Sciatic nerve (tissue), 2 donors: Measurements from ENCODE around the gene GPM6B. TPM values are rescaled to one million over a fixed set of nuclear protein-coding genes. Genes with fewer than 3 reads are reported as not detected.

Experiments used
- ATAC-seq: fragments of 200-7000 bp; cut with Tn5 transposase; one replicate; pipeline ENCODE4 v1.9.1; 2020; ENCODE audit warnings: mild to moderate bottlenecking, moderate library complexity
- DNase-seq: peaks from one replicate; pipeline ENCODE4 v3.0.0-alpha.2; 2020; ENCODE audit warnings: low spot score
- intact Hi-C: fragments of 100-400 bp; cut with DNase I; formaldehyde crosslinking; loops from one replicate; pipeline ENCODE4 v1.14.2; 2022
- total RNA-seq: library from RNA; stranded (reverse); fragmentation: NEBNext Ultra II Directional; extraction: Animal tissue kit (Norgen Biotek cat#: 25700); gene quantifications from one replicate; pipeline ENCODE4 v1.2.1, GENCODE V29; 2021
- donor health status: DM: no; HTN: no; CAD: no.
- donor health status: DM: no; HTN: no; CAD: no.

GPM6B gene
- total RNA-seq, 1 donor from 2014 or later, result 527 TPM

DNA sequence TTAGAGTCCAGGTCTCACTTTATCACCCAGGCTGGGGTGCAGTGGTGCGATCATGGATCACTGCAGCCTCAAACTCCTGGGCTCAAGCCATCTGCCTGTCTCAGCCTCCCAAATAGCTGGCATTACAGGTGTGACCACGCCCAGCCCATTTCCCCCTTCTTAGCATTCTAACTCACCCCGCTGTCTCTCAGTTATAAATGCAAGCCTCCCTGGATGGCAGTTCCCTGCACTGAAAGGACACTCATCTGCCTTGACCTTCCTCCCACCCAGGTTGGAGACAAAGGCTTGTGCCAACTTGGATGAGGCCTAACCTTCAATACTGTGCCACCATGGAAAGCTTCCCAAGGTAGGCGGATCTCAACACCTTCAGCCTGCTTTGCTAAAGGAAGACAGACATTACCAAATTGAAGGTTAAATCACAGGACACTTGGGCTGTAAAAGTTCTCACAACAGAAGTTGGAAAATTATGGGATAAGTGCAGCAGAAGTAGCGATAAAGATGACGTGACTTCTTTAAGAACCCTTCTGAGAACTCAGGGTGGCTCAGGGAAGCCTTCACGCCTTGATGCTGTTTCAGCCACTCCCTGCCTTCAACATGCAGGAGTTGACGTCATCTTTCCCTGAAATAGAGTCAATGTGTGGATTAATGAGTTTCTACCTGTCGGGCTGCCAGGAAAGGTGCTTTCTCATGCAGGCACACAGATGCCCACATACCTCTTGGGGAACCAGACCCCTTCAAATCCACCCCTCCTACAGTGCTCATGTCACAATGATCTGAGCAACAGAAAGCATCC, 10.6 kb upstream of the GPM6B start:
- DNase-seq (no peak), ATAC-seq (no peak)
- intact Hi-C loops, result no loop called here

DNA sequence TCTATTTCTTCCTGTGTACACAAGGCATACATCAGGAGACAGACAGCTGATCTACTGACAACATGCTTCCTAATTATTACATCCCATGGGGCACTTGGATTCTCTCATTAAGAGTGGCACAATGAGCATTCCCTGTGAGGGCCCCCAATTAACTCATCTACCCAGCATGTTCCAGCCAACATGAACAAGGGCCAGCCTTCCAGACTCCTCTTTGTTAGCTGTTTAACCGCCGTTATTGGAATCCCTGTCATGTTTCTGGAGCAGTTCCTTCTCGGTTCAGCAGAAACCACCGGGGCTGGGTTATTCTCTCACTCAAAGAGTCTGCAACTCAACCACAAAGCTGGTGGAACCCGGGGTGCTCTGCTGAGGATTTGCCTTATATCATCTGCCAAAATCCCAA, 9.9 kb upstream of the GPM6B start:
- no peak for ATAC-seq
- intact Hi-C loops, result no loop called here
- no peak for DNase-seq

DNA sequence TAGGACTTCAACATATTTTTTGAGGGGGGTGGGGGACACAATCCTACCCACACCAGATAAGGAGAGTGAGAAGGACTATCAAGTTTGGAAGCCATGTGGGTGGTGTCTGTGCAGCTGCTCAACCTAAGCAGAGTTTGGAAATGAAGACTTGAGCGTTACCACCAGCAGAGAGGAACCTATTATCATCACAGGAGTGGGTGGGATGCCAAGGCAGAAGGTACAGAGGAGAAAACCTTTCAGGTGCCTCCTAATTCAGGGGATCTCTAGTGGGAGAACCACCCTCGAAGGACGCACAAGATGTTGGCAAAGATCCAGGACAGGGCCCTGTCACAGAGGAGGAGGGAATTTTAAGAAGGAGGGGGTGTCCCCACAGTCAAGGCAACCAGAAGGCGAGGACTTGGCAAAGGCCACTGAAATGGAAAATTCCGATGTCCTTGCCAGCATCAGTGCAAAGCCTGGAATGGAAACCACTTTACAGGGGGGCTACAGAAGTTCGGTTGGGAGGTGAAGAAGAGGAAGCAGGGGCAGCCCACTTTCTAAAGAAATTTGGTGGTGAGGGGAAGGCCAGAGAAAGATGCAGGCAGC, 8.4 kb upstream of the GPM6B start:
- intact Hi-C loops, result no loop called here
- ATAC-seq (no peak), DNase-seq (no peak)

DNA sequence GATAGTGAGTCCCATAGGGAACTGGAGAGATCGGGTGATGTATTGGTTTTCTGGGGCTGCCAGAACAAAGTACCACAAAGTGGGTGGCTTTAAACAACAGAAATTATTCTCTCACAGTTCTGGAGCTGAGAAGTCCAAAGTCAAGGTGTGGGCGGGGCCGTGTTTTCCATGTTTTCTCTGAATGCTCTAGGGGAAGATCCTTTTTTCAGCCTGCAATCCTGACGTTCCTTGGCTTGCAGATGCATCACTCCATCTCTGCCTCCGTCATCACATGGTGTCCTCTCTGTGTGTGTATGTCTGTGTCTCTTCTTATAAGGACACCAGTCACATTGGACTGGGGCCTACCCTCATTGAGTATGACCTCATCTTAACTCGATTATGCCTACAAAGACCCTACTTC, 7.9 kb upstream of the GPM6B start:
- intact Hi-C loops, result no loop called here
- no peak for DNase-seq
- no peak for ATAC-seq

DNA sequence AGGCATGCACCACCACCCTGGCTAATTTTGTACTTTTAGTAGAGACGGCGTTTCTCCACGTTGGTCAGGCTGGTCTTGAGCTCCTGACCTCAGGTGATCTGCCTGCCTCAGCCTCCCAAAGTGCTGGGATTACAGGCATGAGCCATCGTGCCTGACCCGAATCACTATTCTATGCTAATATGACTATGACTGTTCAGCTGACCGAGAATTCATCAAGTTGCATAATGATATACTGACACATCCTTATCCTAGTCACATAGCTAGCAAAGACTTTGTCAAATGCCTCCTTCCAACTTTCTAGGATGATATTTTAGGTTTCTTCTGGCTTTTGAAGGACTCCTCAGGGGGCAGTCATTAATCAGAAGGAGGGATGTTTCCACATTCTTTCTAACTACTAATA, 4.8 kb upstream of the GPM6B start:
- intact Hi-C loops, result no loop called here
- DNase-seq, result no peak

DNA sequence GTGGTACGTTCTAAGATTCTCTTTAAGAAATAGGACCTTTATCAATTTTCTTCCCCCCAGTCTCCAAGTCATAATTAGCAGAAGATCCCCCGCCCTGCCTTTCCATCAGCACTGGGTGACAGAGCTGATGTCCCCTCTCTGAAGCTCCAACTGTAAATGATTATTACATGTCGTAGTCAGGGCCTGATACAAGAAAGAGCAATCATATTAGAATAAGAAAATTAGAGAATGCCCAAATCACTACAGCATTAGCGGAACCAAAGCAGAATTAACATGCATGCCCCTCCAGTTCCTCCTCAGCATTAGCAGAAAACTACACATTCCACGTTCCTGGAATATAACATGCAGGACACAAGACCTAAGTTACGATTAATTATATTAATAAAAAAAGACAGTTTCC, 717 bp downstream of the GPM6B start:
- DNase-seq (no peak), ATAC-seq (no peak)
- intact Hi-C loops, result no loop called here

More for the DNA sequence above, 4.8 kb upstream of the GPM6B start:
- no peak for ATAC-seq

DNA sequence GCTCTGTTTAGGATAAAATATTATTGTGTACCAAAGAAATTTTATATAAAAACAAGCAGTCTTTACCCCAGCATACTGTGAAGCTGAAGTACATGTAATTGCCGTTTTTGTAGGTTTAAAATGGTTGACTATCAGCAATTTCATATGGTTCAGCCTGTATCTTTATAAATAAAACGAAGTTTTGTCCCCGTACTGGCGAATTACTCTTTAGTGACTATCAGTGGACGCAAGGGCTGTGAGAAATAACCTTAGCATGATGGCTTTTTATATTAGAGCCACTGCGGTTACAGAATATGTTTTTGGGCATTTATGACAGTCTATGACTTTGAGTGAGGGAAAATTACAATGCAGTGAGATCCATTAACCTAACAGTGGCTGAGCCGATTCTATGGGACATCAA, 1.2 kb downstream of the GPM6B start:
- intact Hi-C loops, result no loop called here

DNA sequence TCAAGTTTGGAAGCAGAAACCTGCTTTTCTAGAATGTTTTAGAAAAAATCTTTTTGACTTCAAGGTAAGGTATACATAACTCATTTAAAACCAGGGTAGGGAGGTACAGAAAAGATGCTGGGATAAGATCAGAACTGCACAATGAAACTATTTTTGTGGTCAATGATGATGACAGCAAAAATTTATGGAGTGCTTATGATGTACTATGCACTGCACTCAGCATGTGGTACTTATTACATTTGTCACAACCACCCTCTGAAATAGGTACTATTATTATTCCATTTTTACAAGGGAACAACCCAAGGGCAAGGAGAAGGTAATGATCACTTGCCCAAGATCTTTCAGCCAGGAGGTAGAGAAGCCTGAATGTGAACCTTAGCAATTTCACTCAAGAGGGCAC, 8.0 kb downstream of the GPM6B start:
- intact Hi-C loops, result no loop called here
- DNase-seq (no peak), ATAC-seq (no peak)

More for the DNA sequence above, 1.2 kb downstream of the GPM6B start:
- ATAC-seq, result no peak
- no peak for DNase-seq

DNA sequence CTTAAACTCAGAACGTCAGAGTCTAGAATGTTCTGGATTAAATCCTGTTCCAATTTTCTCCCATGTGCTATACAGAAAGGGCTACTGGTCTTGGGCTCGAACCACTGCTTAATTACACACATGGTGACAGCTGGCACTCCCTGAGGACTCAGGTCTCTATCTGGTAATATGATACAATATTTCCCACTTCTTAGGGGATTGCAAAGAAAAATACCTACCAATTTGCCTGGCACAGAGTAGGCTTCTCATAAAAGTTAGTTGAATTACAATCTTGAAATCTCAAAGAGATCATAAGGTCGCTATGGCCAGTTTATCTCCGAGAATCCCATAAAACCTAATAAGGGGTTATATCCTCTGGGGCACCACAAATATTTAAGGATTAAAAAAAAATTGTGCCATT, 8.6 kb downstream of the GPM6B start:
- ATAC-seq (no peak), DNase-seq (no peak)
- intact Hi-C loops, result no loop called here

DNA sequence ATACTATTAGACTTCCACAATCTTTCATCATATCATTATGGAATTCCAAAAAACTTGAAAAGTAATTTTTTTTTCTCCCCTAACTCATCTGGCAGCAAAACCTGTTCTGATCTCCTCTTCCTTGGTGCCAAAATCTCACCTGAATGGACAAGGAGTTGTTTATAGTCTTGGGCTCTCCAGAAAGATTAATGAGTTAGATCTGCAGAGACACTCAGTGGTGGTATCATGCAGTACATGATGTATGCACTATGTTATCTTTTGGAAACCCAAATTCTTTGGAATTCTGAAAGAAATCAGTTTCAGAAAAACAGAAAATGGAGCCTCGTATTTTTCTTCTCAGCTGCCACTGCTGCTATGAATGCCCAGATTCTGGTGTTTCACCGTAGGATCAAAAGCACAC, 11.7 kb downstream of the GPM6B start:
- DNase-seq (no peak), ATAC-seq (no peak)
- intact Hi-C loops, result no loop called here

DNA sequence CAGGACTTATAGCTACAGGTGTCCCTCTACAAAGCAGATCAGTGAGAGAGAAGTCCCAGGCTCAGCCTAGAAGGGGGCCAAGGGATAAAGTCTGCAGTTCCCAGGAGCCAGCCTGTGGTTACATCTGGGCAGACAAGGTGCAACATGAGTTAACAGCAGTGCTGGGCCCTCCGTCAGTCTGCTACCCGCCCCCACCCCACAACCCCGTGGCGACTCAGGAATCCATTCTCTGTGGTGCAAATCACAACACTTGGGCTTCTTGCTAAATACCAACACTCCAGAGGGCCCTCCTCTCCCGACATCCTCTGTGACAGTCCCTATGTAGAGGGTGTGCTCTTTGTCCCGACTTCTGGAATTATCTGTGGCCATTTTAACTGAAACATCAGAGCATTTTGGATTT, 13.8 kb downstream of the GPM6B start:
- no peak for ATAC-seq

DNA sequence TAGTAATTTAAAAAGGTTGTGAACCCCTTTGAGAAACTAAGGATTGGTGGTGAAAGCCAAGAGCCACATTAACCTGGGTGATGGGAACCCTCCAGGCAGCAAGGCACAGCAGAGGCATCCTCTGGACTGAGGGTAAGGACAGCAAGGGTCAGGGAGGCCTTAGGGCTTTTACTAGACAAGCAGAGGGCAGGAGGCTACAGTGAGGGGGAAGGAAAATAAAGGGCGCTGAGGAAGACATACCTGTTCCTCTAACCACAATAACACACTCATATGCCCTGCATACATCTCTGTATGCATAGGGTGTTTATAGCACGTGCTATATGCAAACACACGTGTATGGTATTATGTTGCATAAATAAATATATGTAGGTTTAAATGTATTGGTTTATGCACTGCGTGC, 18.7 kb downstream of the GPM6B start:
- intact Hi-C loops, result no loop called here
- DNase-seq, result no peak
- no peak for ATAC-seq

More for the DNA sequence above, 13.8 kb downstream of the GPM6B start:
- intact Hi-C loops, result no loop called here
- no peak for DNase-seq

DNA sequence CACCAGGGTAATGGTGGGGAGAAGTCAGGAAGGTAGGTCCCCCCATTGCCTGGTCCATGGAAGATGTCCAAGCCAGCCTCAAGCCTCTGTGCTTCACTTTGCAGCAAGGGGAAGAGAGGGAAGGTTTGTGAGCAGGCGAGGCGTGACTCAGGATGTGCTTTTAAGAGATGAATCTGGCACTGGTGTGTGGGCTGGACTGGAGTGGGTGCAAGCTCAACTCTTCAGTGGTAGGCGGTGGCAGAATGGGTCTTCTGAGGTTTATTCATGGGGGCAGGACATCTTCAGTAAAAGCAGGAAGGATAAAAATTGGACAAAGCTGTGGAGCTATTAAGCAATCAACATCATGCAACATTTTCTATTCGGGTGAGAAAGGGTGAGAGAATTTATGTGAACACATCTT, 19.4 kb downstream of the GPM6B start:
- DNase-seq (no peak), ATAC-seq (no peak)
- intact Hi-C loops, result loop anchor here (2.0 kb wide), 1 partner anchor 17 kb away; no protein-coding TSS in a partner anchor

DNA sequence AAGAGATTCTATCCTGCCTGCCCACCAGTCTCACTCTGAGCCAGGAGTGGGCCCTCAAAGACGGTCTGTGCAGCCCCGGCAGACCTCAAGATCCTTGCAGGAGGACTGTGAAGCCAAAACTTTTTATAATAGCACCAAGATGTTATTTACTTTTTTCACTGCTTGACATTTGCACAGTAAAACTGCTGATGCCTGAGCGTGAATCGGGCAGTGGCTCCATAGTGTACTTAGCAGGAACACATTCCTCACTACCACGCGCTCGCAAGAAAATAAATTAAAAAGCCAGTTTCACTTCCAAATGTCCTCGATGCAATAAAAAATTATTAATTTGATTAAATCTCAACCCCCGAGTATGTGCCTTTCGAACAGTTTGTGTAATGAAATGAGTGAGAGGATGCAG, 22.5 kb downstream of the GPM6B start:
- ATAC-seq (no peak), DNase-seq (no peak)
- intact Hi-C loops, result no loop called here

DNA sequence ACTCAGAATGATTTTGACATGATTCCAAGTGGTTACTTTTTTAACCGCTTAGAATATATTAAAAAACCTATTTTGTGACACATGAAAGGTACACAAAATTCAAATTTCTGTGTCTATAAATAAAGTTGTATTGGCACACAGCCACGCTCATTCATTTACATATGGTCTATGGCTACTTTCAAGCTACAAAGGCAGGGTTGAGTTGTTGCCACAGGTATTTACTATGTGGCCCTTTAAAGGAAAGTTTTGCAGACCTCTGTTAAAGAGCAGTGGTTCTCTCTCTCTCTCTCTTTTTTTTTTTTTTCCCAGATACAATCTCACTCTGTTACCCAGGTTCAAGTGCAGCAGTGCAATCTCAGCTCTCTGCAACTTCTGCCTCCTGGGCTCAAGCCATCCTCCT, 23.0 kb downstream of the GPM6B start:
- intact Hi-C loops, result no loop called here
- ATAC-seq (no peak), DNase-seq (no peak)

DNA sequence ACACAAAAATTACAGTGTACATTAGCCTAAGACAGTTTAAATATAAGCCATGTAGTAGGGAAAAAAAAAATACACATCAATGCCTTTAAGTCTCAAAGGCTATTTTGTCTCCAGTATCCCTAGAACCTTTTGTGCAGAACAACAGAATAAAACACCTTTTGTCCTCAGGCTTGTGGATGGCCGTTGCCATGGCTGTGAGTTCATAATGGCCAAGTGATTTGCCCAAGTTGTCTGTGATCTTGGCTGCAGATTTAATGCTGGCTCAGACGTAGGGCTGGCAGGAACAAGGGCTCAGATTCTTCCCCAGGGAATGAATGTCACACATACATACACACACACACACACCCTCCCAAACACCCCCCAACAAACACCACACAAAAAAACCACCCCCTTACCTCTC, 25.3 kb downstream of the GPM6B start:
- intact Hi-C loops, result no loop called here
- ATAC-seq (peak; percentile 80), DNase-seq (no peak)

DNA sequence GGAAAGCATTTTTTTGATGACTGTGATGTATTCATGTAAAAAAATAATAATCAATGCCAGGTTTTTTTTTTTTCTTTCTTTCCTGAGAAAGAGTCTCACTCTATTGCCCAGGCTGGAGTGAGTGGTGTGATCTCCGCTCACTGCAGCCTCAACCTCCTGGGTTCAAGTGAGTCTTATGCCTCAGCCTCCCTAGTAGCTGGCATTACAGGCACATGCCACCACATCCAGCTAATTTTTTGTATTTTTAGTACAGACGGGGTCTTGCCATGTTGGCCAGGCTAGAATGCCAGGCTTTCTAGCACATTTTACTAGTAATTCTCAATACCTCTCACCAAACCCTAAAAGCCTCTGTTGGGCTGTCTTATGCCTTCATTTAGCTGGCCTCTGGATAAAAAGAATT, 25.7 kb downstream of the GPM6B start:
- intact Hi-C loops, result no loop called here
- no peak for ATAC-seq
- DNase-seq, result no peak

DNA sequence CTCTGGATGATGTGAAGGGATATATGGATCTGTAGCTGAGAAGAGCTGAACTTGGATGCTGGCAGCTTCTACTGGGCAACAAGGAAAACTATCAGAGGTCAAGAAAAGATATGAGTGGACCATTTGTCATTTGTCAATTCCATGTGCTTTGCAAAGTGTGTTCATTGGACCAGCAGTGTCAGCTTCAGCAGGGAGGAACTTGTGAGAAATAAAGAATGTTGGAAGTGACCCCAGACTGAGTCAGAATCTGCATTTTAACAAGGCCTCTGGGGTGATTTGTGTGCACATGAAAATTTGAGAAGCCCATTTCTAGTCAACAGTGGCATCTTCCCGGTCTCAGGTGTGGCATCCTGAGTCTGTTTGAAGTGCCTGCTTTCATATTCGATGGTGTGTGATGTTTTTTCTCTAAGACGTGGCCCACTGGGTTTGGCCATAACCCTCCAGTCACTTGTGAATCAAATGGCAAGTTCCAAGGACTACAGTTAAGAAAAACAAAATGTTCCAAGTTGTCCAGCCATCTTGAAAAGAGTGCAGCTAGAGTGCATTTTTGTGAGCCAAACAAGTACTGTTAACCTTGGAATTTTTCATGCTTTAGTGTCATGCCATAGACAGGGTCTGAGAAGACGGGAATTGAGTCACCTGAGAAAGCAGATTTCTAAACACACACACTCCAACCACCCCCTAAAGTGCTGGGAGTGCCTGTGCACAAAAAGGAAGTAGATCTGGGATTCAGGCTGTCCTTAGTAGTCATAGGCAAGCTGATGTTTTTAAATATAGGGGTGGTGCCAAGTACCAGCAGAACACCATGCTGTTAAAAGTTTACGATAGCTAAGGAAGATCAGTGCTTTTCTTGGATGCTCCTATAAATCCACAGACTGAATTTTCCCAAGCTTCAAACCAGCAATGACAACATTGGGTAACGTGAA, 26.4 kb downstream of the GPM6B start:
- no peak for DNase-seq
- intact Hi-C loops, result no loop called here
- ATAC-seq, result peak; percentile 42

DNA sequence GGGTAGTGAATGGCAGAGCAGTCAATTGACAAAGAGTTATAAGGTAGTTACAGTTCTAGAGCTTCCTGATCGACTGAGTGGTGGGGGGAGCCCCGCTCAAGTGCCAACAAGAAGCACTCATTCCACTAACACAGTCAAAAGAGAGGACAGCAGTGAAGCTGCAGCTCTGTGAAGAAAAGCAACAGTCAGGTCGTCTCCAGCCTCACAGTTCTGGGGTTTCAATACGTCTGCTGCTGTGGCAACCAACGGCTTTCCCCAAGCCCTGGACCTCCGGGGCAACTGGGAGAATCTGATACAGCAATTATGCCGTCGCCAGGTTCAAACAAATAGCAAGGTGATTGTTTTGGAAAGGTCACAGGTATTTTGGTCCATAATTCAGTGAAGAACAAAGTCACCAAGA, 30.8 kb downstream of the GPM6B start:
- DNase-seq, result no peak
- intact Hi-C loops, result no loop called here
- no peak for ATAC-seq

DNA sequence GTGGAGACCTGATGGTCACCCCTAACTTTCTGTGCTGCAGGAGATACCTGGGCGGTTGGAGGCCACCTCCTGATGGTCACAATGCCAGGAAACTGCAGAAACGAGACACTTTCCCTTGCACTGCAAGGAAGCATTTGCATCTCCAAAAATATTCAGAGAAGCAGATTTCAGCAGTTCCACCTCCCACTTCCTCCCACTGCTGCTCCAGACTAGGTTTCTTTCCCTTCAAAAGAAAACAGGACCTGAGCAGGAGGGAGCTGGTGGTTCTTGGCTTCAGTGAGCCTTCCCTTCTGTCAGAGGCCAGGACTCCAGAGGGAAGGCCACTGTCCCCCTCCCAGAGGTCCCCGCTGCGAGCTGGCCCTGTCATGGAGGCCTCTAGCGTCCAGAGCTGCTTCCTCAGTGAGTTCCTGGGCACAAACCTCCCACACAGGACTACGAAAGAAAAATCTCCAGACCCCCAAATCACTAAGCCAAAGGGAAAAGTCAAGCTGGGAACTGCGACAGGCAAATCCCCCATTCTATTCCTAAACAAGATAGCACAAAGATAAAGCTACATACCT, 35.9 kb downstream of the GPM6B start:
- ATAC-seq (no peak), DNase-seq (no peak)
- intact Hi-C loops, result loop anchor here (2.0 kb wide), 1 partner anchor 16 kb away; no protein-coding TSS in a partner anchor
